SU-DHL-6 (cell line): ENCODE data around the gene TEX50.
"Not testable (repeated sequence)": the region's sequence is repeated elsewhere in the genome, so short reads cannot be mapped to it uniquely, and the experiment has no call there.

ENCODE experiments used
- H2AFZ ChIP-seq: fragments of 200-600 bp; sonication (generic); 2 replicates; pipeline ENCODE4 v1.6.1; 2014; ENCODE audit warnings: low read depth, mild to moderate bottlenecking, moderate library complexity, mixed read lengths, antibody characterized with exemption, low read length; ENCODE audit not compliant: severe bottlenecking
- H3F3A ChIP-seq: fragments of 200-600 bp; shearing (Covaris generic); 2 replicates; pipeline ENCODE4 v1.6.0; 2016; ENCODE audit warnings: antibody characterized with exemption, mild to moderate bottlenecking; ENCODE audit not compliant: insufficient read depth
- H3K27ac ChIP-seq: fragments of 200-600 bp; sonication (generic); 2 replicates; pipeline ENCODE4 v1.5.1; 2016; ENCODE audit warnings: low read depth, mild to moderate bottlenecking, low read length, moderate library complexity, mixed read lengths
- H3K27me3 ChIP-seq: fragments of 200-600 bp; sonication (generic), shearing (Covaris generic); 2 replicates; pipeline ENCODE4 v1.6.0; 2014; ENCODE audit warnings: mild to moderate bottlenecking, low read length
- H3K36me3 ChIP-seq: fragments of 200-600 bp; sonication (generic); 2 replicates; pipeline ENCODE4 v1.6.1; 2014; ENCODE audit warnings: mild to moderate bottlenecking, low read length, mixed read lengths
- H3K4me2 ChIP-seq: fragments of 300-600, 200-600 bp; shearing (Covaris generic), sonication (generic); 2 replicates; pipeline ENCODE4 v1.6.0; 2014; ENCODE audit warnings: low read length, low read depth, mild to moderate bottlenecking; ENCODE audit not compliant: poor library complexity, severe bottlenecking
- H3K4me3 ChIP-seq: fragments of 200-600 bp; sonication (generic); 2 replicates; pipeline ENCODE4 v1.5.1; 2014; ENCODE audit warnings: antibody characterized with exemption, low read length, mild to moderate bottlenecking, mixed read lengths; ENCODE audit not compliant: insufficient read depth, poor library complexity, severe bottlenecking
- H3K79me2 ChIP-seq: fragments of 200-600 bp; sonication (generic); 2 replicates; pipeline ENCODE4 v1.6.1; 2014; ENCODE audit warnings: mild to moderate bottlenecking, low read length, moderate library complexity; ENCODE audit not compliant: insufficient read depth
- H3K9ac ChIP-seq: fragments of 200-600 bp; sonication (generic); 2 replicates; pipeline ENCODE4 v1.7.0; 2014; ENCODE audit warnings: mild to moderate bottlenecking, low read length
- H3K9me2 ChIP-seq: fragments of 200-600 bp; sonication (generic); replicated peaks from 2 replicates; pipeline ENCODE4 v1.6.1; 2014; ENCODE audit warnings: low read length; ENCODE audit not compliant: insufficient read depth
- H3K9me3 ChIP-seq: fragments of 200-600 bp; sonication (generic); 2 replicates; pipeline ENCODE4 v1.6.1; 2014; ENCODE audit warnings: low read length, mixed read lengths; ENCODE audit not compliant: insufficient read depth
- H4K20me1 ChIP-seq: fragments of 200-600 bp; sonication (generic); 2 replicates; pipeline ENCODE4 v1.6.1; 2014; ENCODE audit warnings: low read depth, mild to moderate bottlenecking, antibody characterized with exemption, low read length, moderate library complexity, mixed read lengths
- EZH2phosphoT487 ChIP-seq: fragments of 200-600 bp; sonication (generic), shearing (Covaris generic); conservative IDR thresholded peaks from 2 replicates; pipeline ENCODE4 v1.6.1; 2018; ENCODE audit warnings: mild to moderate bottlenecking, antibody characterized with exemption, low read length, moderate library complexity, mixed read lengths
- TF ChIP-seq, protein P1 (sequence below): fragments of 200-600 bp; sonication (generic); IDR thresholded peaks from one replicate; pipeline ENCODE4 v1.5.1; 2017; ENCODE audit warnings: antibody characterized with exemption, mild to moderate bottlenecking, low read length, moderate library complexity; ENCODE audit not compliant: insufficient read depth, poor library complexity, severe bottlenecking

The TEX50 gene

GRCh38 chr1:173638043-173639021 is 3.2 kb downstream of the TEX50 start:
- H3K4me2 ChIP-seq = no peak overlapping the region
- no peaks in the 10 kb centered on the region for H3F3A ChIP-seq
- no peak for TF ChIP-seq EZH2phosphoT487
- no peaks in the 10 kb centered on the region for H3K36me3 ChIP-seq
- no peaks in the 10 kb centered on the region for H3K9me2 ChIP-seq
- no peaks in the 10 kb centered on the region for H4K20me1 ChIP-seq
- H3K4me3 ChIP-seq = no peak overlapping the region
- no peaks in the 10 kb centered on the region for H3K9me3 ChIP-seq
- no peaks in the 10 kb centered on the region for H3K27me3 ChIP-seq
- no peak overlapping the region for H3K27ac ChIP-seq
- H2AFZ ChIP-seq = no peak overlapping the region
- H3K79me2 ChIP-seq = no peaks in the 10 kb centered on the region
- no peak overlapping the region for H3K9ac ChIP-seq

DNA sequence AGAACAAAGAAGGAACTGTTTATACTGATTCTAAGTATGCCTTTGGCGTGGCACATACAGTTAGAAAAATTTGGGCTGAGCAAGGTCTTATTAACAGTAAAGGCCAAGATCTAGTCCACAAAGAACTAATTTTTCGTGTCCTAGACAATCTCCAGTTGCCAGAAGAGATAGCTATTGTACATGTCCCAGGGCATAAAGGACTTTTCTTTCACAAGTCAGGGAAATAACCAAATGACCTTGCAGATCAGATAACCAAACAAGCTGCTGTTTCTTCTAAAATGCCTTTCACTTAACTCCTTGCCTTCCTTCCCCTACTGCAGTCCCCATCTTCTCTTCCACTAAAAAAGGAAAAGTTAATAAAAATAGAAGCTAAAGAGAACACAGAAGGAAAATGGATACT is 4.0 kb downstream of the TEX50 start:
- Histone ChIP-seq H3K9me3 (no peaks in the 10 kb centered on the region), H3K4me2 (no peak overlapping the region), H3K27ac (no peak overlapping the region), H3K36me3 (no peaks in the 10 kb centered on the region), H3K9ac (no peak overlapping the region), H2AFZ (no peak overlapping the region), H4K20me1 (no peaks in the 10 kb centered on the region), H3F3A (no peaks in the 10 kb centered on the region), H3K9me2 (no peaks in the 10 kb centered on the region), H3K27me3 (no peaks in the 10 kb centered on the region), H3K79me2 (no peaks in the 10 kb centered on the region), H3K4me3 (no peak overlapping the region)
- TF ChIP-seq, protein P1, sequence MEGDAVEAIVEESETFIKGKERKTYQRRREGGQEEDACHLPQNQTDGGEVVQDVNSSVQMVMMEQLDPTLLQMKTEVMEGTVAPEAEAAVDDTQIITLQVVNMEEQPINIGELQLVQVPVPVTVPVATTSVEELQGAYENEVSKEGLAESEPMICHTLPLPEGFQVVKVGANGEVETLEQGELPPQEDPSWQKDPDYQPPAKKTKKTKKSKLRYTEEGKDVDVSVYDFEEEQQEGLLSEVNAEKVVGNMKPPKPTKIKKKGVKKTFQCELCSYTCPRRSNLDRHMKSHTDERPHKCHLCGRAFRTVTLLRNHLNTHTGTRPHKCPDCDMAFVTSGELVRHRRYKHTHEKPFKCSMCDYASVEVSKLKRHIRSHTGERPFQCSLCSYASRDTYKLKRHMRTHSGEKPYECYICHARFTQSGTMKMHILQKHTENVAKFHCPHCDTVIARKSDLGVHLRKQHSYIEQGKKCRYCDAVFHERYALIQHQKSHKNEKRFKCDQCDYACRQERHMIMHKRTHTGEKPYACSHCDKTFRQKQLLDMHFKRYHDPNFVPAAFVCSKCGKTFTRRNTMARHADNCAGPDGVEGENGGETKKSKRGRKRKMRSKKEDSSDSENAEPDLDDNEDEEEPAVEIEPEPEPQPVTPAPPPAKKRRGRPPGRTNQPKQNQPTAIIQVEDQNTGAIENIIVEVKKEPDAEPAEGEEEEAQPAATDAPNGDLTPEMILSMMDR = no peak
- TF ChIP-seq EZH2phosphoT487 = no peak

DNA sequence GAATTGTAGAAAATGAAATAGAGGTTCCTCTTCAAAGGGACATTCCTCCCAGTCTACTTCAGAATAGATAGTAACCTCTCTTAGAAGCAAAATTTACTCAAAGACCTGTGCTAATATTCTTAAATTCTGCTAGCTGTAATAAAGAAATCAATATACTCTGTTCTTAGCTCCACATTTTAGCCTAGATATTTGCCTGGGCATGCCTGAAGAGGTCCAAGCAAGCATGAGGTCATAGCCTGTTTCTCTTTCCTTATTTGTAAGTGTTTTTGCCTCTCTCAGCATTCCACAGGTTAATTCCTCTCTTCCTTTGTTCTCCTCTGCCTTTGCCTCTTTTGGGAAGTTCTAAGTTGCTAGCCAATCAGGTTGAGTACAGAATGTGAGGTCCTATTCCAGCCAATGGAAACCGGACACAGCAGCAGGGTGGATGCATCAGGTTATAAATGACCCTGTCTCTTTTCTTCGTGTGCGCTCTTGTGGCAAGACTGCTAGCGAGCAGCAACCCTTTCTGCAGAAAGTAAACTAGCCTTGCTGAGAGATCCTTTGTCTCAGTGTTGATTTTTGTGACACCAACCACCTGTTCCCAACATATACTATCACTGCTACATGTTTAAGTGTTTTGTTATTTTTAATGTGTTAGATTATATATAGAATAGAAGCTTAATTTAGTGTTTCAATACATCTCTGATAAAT is 7.5 kb downstream of the TEX50 start:
- not testable (repeated sequence) for H3K9me3 ChIP-seq, H3F3A ChIP-seq, H3K27ac ChIP-seq, H3K79me2 ChIP-seq, H3K36me3 ChIP-seq, H4K20me1 ChIP-seq, H3K9ac ChIP-seq, H3K9me2 ChIP-seq, H3K4me3 ChIP-seq, H2AFZ ChIP-seq, H3K27me3 ChIP-seq, H3K4me2 ChIP-seq

DNA sequence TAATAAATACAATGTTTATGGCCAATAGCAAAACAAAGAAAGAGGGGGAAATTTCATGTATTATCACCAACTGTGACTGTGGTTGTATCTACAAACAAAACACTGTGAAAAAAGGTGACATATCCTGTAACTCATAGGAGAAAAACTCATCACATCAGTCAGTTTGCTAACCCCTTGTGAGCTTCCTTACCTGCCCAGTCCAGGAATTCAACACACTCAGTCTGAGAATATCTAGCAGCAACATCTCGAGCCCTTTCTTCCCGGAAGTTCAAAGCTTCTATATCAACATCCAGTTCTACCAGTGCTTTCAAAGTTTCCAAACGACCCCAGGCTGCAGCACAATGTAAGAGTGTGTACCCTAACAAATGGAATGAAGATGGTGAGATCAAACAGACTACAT is 11.5 kb downstream of the TEX50 start:
- Histone ChIP-seq H3K4me3 (no peak overlapping the region), H3F3A (no peaks in the 10 kb centered on the region), H3K9me3 (no peaks in the 10 kb centered on the region), H3K9ac (no peak overlapping the region), H3K79me2 (no peaks in the 10 kb centered on the region), H4K20me1 (no peaks in the 10 kb centered on the region), H3K36me3 (no peaks in the 10 kb centered on the region), H3K4me2 (no peak overlapping the region), H3K9me2 (no peaks in the 10 kb centered on the region), H3K27me3 (no peaks in the 10 kb centered on the region), H2AFZ (no peak overlapping the region), H3K27ac (no peak overlapping the region)
- TF ChIP-seq EZH2phosphoT487 = no peak
- TF ChIP-seq, protein P1 = no peak
